GM19468 (cell line): ENCODE data around the gene PLXNA3.

Experiments used
- ATAC-seq: cut with Tn5 transposase; IDR thresholded peaks from one replicate; pipeline ENCODE4 v1.9.1; 2021; ENCODE audit warnings: mild to moderate bottlenecking, moderate library complexity, moderate number of reproducible peaks; ENCODE audit not compliant: unreplicated experiment; ENCODE audit errors: extremely low read depth

Gene PLXNA3

DNA sequence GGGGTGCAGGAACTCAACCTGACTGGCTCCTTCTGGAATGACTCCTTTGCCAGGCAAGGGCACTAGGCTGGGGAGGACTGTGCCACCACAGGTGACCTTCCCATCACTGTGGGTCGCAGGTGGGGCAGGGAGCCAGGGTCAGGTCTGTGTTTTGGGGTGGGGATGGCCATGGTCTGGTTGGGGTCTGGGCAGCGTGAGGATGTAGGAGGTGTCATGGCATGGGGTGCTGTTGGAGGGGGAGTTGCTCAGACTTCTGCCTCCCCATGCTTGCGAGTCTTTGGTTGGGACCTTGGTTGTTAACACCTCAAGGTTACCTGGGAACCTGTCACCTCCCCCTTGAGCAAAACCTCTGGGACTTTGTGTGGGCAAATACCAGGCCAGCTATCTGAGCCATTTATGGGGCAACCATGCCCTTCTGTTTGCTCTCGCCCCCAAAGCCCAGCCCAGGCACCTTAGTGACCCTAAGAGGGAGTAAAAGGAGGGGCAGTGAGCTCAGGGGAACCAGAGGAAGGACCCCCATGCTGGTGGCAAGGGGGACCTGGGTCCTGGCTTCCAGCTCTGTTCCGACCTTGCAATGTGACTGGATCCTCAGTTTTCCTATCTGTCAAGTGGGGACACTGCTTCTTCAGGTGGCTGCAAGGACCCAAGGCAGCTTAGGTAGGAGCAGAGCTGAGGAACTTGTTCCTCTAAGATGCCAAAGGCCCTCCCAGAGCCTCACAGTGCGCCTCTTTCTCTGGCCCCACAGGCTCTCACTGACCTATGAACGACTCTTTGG lies 23.5 kb upstream of the PLXNA3 start:
- no peak for ATAC-seq

DNA sequence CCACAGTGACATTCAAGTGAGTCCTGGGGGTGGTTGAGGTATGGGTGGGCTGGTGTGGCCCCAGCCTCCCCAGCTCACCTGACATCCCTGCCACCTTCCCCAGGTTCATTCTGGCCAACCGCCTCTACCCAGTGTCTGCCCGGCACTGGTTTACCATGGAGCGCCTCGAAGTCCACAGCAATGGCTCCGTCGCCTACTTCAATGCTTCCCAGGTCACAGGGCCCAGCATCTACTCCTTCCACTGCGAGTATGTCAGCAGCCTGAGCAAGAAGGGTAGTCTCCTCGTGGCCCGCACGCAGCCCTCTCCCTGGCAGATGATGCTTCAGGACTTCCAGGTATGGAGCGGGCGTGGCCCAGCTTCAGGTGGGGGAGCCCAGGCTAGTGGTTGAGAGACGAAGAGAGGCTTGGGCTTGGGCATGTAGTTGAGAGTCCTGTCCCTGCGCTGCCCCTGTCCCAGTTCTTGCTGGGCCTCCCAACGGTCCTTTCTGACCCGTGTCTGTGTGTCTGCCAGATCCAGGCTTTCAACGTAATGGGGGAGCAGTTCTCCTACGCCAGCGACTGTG lies 22.8 kb upstream of the PLXNA3 start:
- ATAC-seq, result no peak

DNA sequence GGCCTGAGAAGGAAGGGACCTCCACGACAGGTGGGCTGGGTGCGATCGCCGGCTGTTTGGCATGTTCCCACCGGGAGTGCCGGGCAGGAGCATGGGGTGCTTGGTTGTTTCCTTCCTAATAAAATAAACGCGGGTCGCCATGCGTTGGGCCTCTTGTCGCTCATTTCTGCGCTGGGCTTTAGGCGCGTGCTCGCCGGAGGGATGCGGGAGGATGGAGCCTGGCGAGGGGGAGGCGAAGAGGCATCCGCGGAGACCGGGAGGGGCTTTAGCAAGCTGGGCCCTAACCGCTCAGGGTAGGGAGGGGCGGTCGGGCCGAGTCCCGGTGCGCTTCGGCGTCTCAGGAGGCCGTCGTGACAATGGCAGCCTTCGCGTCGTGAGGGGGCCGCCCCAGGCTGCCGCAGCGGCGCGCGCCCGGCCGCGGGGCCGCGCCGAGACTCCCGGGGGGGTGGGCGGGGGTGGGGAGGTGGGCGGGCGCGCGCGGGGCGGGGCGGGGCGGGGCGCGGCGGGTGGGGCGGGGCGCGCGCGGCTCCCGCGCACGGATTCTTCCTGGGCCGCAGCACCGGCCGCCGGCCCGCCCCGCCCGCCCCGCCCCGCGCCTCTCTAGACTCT lies 21.6 kb upstream of the PLXNA3 start:
- no peak for ATAC-seq

DNA sequence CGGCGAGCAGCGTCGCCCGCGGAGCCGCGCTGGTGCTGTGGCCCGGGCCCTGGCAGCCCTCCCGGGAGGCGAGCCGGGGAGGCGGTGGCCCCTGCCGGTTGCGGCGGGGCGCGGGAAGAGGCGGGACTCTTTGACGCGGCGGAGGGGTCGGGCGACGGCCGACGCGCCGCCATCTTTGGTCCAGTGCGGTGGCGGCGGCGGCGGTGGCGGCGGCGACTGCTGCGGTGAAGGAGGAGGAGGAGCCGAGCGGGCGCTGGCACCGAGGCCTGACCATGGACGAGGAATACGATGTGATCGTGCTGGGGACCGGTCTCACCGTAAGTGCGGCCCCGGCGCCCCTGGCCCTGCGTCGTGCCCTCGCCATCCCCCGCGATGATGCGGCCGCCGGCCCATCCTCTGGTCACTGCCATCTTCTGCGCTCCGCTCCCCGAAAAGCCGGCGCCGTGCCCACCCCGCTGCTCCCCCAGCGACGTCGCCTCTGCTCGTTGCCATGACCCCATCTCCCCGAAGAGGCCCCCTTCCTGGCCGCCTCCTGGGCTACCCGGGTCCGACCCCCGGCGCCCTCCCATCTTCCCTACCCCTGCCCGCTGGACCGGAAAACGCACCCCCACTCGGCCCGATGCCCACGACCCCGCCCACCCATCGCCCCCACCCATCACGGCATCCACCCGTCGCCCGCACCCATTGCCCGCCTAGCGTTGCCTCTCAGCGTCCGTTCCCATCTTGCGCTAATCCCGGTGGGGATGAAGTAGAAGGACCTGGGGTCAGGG lies 20.9 kb upstream of the PLXNA3 start, which contains the start of gene GDI1:
GDI1 (plus strand) TSS at position 172 of the 770 bp plus-strand sequence; CDS start at position 273, 101 bp downstream.
- ATAC-seq, result no peak

DNA sequence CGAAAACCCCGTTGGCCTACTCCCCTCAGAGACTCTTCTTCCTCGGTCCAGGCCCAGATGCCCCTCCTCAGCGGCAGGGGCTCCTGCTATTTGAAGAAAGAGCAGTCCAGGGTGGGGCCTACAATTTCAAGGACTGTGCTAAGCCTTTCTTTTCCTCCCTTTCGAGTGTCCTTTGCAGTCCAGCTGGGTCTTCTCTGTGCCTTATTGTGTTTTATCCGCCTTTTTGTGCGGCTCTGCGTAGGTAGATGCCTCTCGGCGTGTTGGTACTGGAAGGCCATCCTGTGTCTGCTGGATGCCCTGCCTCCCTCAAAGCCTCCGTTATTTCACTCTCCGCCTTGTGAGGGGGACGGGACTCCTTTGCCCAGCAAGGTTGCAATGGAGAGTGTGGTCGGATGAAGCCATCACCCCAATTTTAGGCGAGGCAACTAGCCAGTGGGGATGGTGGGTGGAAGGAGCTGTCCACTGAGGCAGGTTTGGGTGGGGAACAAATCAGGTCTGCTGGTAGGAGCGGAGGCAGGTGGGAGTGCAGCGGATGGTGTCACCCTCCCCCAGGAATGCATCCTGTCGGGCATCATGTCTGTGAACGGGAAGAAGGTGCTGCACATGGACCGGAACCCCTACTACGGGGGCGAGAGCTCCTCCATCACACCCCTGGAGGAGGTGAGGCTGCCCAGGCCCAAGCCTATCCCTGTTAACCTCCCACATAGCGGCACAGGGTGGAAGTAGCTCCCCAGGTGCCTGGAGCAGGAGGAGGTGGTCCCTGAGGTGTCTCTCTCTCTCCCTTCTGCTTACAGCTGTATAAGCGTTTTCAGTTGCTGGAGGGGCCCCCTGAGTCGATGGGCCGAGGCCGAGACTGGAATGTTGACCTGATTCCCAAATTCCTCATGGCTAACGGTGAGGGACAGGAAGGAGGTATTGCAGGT lies 19.8 kb upstream of the PLXNA3 start:
- no peak for ATAC-seq

DNA sequence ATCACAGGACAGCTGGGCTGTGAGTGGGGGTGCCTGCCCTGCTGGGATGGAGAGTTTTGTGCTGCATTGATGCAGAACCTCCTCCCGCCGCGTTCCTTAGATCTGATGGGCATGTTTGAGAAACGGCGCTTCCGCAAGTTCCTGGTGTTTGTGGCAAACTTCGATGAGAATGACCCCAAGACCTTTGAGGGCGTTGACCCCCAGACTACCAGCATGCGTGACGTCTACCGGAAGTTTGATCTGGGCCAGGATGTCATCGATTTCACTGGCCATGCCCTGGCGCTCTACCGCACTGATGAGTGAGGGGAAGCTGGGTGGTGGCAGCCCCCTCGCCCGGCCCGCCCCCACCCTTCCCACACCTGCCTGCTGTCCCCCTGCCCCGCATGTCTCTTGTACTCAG lies 18.2 kb upstream of the PLXNA3 start:
- no peak for ATAC-seq

DNA sequence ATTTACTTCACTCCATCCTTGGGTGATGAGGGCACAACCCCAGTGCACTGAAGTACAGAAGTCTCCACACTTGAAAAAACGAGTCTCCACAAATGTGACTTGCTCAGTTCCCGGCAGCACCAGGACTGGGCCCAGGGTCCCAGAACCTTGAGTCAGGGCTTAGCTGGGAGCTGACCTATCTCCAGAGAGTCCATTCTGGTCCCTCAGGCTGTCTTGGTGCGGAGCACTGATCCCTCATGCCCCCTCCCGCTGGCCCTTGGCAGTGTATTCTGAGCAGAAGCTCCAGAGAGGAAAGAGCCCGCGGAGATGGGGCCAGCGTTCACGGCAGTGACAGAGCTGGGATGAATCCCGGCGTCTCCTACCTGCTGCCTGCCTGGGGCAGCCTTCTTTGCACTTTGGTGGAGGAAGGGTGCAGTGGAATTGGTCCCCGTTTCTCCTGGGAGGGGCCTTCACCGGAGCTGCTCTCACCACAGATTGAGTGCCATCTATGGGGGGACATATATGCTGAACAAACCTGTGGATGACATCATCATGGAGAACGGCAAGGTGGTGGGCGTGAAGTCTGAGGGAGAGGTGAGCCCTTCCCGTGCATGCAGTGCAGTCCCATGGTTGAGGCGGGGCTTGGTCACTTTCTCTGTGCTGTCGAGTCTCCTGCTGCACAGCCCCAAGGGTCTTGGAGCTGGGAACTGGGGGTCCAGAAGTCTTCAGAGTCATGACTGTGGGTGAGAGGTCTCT lies 17.3 kb upstream of the PLXNA3 start:
- no peak for ATAC-seq

DNA sequence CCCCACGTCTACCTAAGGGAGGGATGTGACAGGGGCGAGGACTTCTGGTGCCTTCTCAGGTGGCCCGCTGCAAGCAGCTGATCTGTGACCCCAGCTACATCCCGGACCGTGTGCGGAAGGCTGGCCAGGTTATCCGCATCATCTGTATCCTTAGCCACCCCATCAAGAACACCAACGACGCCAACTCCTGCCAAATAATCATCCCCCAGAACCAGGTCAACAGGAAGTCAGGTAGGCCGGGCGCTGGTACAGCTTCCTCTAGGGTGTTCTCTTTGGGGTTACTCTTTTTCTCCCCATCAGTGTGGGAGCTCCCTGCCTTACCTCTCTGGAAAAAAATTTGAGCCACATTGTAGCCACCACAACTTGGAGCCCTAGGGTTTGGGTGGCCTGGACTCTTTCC lies 16.5 kb upstream of the PLXNA3 start:
- no peak for ATAC-seq

DNA sequence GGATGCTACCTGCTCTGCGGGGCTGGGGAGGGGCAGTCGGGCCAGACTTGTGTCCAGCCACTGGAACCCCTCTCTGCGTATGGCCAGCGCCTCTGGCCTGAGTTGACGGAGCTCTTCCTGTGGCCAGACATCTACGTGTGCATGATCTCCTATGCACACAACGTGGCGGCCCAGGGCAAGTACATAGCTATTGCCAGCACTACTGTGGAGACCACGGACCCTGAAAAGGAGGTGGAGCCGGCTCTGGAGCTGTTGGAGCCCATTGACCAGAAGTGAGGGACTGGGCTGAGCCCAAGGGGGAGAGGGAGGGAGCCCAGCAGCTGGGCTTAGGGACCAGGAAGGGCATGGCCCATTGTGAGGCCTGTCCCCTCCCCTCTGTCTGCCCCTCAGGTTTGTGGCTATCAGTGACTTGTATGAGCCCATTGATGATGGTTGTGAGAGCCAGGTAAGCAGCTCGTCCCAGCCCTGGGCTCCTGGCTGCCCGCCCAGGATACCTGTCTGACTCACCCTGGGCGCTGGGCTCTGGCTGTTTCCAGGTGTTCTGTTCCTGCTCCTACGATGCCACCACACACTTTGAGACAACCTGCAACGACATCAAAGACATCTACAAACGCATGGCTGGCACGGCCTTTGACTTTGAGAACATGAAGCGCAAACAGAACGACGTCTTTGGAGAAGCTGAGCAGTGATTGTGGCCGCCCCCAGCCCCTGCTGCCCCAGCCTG lies 15.9 kb upstream of the PLXNA3 start:
- ATAC-seq, result no peak

DNA sequence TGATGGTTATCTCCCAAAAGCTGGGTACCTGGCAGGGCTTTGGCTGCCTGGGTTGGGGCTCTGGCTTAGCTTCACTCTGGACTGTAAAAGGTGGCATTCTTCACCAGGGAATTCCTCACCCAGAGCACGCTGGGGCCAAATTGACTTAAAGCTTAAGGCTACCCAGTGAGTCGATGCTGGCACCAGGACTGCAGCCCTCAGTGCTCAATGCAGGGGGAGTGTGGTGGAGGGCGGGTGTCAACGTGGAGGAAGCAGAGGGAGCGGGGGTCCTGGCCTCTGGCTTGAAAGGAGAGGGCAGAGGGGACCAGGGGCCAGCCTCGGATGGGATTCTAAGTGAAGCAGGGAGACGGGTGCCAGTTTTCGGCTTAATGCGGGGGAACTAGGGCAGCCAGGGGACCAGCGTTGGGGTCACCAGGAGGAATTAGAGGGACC lies 14.6 kb upstream of the PLXNA3 start:
- no peak for ATAC-seq

DNA sequence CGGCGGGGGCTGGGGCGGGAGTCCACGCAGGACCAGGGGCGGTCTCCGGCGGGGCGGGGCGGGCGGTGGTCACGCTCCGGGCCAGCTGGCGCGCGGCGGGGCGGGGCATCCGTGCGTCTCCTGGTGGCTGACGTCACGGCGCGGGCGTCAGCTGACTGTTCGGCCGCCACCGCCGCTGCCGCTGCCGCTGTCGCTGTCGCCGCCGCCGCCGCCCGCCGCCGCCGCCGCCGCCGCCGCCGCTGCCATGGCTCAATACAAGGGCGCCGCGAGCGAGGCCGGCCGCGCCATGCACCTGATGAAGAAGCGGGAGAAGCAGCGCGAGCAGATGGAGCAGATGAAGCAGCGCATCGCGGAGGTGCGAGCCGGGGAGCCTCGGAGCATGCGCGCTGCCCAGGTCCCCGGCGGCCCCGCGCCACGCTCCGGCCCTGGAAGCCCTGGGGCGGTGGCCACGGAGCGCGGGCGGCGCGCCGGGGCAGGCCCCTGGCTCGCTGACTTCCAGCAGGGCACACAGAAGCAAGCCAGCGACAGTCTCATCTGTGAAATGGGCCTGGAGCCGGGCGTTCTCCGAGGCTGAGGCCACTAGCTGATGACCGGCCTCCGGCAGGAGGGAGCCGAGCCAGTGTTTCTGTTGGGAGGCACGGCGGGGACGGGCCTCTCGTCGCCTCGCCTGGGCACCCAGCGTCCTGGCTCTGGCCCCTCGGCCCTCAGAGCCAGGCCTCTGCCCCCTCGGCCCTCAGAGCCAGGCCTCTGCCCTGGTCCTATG lies 13.9 kb upstream of the PLXNA3 start, which contains the start of gene FAM50A:
FAM50A (plus strand) TSS at position 150 of the 763 bp plus-strand sequence; CDS start at position 245, 95 bp downstream.
- peak; percentile 13 for ATAC-seq

DNA sequence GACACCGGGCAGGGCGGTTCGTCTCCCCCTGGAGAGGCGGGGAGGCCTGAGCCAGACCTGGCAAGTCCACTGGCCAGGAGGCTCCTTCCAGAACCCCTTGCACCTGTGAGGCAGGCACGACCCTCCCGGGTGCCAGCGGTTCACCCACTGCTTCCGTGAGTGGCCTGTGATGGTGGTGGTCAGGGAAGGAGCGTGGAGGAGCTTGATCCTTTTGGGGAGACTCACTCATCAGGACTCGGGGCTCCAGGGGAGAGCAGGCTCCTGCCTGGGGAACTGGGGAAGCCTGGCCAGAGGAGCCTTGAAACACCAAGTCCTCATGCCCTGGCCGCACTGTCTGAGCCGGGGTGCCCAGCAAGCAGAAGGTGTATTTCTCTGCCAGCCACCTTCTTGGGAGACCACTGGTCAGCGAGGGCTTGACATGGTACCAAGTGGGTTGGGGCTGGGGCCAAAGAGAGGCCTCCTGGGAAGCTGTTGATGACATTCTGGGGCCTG lies 13.3 kb upstream of the PLXNA3 start:
- no peak for ATAC-seq

DNA sequence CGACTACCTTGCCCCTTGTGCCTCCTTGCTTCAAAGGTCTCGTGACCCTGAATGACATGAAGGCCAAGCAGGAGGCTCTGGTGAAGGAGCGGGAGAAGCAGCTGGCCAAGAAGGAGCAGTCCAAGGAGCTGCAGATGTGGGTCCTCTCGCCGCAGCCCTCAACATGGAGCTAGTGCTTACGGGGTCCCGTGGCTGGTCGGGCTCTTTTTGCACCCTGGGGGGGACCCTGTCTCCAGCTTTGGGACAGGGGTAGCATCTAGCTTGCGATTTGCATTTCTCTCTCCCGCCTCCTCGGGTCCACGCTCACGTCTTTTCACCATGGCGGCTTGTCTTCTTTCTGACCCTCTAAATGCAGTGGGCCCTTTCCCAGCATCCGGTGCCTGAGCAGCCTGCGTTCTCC lies 12.3 kb upstream of the PLXNA3 start:
- no peak for ATAC-seq

DNA sequence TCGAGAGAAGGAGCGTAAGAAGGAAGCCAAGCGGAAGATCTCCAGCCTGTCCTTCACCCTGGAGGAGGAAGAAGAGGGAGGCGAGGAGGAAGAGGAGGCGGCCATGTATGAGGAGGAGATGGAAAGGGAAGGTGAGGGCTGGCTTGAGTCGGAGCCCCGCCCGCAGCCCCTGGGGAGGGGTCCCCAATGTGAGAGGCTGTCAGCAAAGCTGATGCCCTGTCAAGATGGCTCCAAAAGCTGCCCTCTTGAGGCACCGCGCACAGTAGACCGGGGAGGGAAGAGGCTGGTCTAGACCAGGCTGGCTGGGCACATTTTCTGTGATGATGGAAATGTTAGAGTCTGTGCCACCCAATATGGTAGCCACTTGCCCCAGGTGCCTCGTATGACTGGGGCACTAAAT lies 11.7 kb upstream of the PLXNA3 start:
- ATAC-seq, result no peak

DNA sequence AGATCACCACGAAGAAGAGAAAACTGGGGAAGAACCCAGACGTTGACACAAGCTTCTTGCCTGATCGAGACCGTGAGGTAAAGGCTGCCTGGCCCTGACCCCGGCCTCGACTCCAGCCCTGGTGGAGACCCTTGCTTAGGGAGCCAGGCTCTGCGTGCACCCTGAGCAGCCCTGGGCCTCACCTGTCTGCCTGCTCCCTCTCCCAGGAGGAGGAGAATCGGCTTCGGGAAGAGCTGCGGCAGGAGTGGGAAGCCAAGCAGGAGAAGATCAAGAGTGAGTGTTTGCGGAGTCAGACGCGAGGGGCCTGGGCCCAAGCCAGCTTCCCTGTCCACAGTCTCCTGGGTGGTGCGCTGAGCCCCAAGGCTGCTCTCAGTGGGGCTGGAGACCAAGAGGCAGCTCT lies 9.6 kb upstream of the PLXNA3 start:
- ATAC-seq, result no peak

DNA sequence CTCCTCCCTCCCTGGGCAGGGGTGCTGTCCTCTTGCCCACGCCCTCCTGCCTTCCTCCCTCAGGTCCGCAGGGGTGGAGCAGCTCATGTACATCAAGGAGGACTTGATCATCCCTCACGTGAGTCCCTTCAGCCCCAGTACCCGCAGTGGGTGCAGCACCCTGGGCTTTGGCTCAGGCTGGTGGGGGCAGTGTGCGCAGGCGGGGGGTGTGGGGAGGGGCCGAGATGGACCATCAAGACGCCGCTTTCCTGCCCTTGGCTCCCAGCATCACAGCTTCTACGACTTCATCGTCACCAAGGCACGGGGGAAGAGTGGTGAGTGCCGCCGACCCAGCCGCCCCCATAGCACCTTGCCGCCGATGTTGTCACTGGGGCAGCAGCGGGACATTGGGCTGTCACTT lies 8.5 kb upstream of the PLXNA3 start:
- ATAC-seq, result no peak

DNA sequence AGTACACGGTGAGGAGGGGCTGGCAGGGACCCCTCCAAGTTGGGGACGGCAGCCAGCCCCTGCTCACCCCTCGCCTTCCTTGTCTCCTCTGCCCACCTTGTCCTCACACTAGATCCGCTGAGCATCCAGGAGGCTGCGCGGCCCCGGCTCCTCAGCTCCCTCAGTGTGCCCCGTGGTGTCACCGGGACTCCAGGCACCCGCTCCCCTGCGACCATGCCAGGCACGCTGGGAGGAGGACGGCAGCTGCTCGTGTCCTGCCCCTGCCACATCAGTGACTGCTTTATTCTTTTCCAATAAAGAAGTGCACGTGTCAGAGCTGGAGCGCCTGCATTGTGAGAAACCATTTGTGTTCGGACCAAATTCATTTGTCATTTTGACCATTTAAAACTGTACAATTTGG lies 7.8 kb upstream of the PLXNA3 start:
- ATAC-seq, result no peak
